GM12875 (cell line): ENCODE results near the gene C3orf18.

Source experiments
- H3K4me3 ChIP-seq: one replicate; pipeline ENCODE4 v1.5.1; 2011; ENCODE audit warnings: low read depth, low read length, control low read depth
- TF ChIP-seq, protein P1 (sequence below): IDR thresholded peaks from 2 replicates; pipeline ENCODE4 v1.5.1; 2011; ENCODE audit warnings: low read depth, mild to moderate bottlenecking, control low read depth, inconsistent platforms, low read length, moderate library complexity, borderline replicate concordance; ENCODE audit not compliant: insufficient read depth

C3orf18 gene

DNA sequence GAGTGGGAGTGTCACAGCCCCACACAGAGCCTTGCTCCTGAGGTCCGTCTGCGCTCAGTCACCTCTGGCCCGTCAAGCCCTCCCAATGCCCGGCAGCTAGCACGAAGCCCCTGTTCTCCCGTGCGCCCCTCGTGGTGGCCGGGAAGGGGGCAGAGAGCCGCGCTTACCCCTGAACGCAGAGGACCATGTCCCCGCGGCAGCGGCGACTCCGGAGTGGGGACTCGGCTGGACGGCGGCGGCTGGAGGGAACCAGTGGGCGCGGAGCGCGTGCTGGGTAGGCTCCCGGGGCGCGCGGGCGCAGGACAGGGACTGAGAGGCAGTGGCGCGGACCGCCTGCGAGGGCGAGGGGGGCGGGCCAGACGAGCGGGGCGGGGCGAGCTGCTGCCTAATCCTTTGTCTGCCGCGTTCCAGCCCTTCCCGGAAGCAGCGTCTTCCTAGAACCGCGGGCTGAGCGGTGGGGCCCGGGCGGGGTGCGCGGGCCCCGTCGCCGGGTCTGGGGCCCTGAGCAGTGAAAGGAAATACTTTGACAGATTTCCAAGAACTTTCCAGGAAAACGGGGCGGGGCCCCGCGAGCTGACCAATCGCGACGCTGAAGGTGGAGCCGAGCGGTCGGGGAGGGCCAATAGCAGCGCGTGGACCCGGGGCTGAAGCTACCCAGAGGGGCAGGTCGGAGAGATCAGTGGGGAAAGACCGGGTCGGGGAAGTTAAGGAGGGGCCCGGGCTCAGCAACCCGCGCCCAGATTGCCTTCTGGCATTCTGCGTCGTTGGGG, 44.1 kb upstream of the C3orf18 start, which contains the start of gene CISH:
Gene CISH (minus strand): TSS at position 311 of the 770 bp plus-strand sequence. CDS start 124 bp downstream, at position 187.
- peak within 1 kb of the TSS; percentile 66 for H3K4me3 ChIP-seq
- TF ChIP-seq, protein P1, sequence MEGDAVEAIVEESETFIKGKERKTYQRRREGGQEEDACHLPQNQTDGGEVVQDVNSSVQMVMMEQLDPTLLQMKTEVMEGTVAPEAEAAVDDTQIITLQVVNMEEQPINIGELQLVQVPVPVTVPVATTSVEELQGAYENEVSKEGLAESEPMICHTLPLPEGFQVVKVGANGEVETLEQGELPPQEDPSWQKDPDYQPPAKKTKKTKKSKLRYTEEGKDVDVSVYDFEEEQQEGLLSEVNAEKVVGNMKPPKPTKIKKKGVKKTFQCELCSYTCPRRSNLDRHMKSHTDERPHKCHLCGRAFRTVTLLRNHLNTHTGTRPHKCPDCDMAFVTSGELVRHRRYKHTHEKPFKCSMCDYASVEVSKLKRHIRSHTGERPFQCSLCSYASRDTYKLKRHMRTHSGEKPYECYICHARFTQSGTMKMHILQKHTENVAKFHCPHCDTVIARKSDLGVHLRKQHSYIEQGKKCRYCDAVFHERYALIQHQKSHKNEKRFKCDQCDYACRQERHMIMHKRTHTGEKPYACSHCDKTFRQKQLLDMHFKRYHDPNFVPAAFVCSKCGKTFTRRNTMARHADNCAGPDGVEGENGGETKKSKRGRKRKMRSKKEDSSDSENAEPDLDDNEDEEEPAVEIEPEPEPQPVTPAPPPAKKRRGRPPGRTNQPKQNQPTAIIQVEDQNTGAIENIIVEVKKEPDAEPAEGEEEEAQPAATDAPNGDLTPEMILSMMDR: peak; percentile 74

DNA sequence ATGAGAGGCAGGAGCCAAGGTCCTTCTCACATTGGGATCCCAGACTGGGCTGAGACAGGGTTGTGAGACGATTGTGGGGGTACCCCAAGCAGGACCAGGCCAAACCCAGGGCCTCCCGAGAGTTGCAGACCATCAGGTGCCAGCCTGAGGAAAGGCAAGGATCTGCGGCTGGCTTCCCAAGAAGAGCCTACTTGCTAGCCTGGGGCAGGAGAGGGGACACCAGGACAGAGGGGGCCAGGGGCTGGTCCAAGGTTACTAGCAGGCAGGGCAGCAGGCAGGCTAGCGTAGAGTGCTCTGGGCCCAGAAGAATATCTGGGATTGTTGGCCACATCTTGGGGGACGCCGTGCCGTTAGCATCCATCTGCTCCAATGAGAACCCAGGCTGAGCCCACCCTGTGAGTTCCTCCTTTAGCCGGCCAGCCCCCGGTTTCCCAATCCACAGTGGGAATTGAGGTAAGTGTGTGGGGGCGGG, 43.5 kb upstream of the C3orf18 start:
- H3K4me3 ChIP-seq: peak overlapping the region; percentile 66
- TF ChIP-seq, protein P1: no peak

DNA sequence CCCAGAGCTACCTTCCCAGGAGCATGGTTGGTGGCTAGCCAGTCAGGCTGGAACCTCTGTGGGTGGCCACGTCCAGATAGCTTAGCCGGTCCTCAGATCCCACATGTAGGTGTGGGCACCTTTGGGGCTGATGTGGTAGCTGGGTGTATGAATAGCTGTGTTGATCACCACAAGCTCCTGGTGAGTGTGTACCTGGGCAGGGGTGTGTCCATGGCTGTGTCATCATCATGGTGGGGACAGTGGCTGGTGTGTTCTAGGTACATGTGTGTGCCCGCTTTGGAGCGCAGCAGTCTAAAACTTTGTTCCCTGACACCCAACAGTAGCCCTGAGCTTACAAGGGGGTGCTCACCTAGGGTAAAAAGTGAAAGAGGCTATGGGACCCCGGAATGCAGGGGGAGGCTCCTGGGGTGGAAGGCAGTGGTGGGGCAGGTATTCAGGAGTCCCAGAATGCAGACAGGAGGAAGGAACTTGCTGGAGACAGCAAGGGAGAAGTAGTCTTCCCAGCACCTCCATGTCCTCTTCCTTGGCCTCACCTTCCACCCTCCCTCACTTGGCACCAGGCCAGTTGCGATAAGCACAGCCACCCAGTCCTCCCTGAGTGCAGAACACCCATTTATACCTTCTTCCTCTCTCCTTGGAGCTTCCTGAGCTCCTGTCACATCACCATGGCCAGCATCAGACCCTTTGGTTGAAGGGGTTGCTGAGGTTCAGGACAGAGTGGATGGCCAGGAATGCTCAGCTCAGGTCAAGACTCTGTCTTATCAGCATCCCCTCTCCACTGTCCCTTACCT, 42.8 kb upstream of the C3orf18 start:
- TF ChIP-seq, protein P1: no peak
- H3K4me3 ChIP-seq: no peak overlapping the region

DNA sequence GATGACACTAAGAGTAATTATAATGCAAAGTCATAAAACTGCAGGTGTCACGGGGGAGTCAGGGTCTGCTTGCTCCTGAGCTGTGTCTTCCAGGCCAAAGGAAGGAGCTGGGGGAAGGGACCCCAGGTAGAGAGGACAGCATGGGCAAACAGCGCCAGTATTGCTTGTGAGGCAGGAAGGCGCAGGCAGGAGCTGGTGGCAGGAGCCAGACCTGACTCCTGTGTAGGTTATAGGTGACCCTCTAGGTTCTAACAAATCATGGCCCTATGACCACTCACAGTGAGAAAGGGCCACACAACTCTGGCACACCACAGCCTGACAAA, 42.2 kb upstream of the C3orf18 start:
- TF ChIP-seq, protein P1: no peak

DNA sequence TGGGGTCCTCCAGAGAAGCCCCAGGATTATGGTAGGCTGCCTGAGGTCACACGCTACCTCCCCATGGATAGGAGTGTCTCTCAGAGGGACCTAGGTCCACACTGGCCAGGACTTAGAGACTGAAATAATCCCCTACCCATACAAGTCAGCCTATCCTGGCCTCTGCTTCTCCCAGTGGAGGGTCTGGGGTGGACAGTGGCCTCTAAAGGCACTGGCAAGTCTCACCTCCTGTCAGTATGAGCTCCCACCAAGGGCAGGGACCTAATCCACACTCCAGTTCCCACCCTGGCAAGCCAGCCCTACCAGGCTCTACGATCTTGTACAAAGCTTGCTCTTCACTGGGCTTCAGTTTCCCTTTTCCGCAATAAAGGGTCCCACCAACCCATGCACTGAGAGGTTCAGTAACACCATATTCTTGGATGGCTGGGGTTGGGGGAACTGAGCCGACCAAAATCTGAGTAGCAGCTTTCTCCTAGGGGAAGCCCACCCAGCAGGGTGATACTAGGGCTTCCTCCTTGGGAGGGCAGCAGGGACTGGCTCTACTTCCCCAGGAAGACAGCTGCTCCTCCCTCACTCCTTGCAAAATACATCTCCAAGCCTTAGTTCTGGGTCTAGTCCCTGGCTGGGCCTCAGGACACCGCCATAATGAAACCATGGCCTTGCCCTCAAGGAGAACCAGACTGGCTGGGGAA, 41.7 kb upstream of the C3orf18 start:
- TF ChIP-seq, protein P1: no peak
- H3K4me3 ChIP-seq: no peak overlapping the region

More for the DNA sequence above, 42.2 kb upstream of the C3orf18 start:
- no peak overlapping the region for H3K4me3 ChIP-seq

DNA sequence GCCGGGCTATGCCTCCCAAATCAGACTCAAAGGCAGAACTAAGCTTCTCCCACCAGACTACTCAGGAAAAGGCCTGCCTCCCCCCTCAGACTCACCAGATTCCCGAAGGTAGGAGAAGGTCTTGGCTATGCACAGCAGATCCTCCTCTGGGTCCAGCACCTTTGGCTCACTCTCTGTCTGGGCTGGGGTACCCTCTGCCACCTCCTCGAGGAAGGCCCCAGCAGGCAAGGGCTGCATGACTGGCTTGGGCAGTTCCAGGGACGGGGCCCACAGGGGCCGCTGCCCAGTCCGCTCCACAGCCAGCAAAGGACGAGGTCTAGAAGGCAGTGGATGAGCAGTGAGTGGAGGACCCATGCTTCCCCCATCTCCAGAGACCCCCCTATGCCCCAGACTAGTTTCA, 40.7 kb upstream of the C3orf18 start:
- TF ChIP-seq, protein P1: no peak
- H3K4me3 ChIP-seq: no peak overlapping the region
